MCF 10A (cell line): ENCODE results near the gene PLEKHM3. TPM values are rescaled to one million over a fixed set of nuclear protein-coding genes. Genes with fewer than 3 reads are reported as not detected.

Source experiments
- Bru-seq: library from RNA; stranded (reverse); fragments of 400-500 nt; gene quantifications from one replicate; lab custom pipeline; 2021; lab: Mats Ljungman, UMichigan
- BruChase-seq, 2 experiments: library from RNA; stranded (reverse); fragments of 400-500 nt; gene quantifications; one replicate each; lab custom pipeline; 2021; lab: Mats Ljungman, UMichigan
- BruUV-seq: library from RNA; stranded (reverse); fragments of 400-500 nt; replicated peaks from 2 replicates; lab custom pipeline; 2021; lab: Mats Ljungman, UMichigan
- CTCF ChIA-PET: fragments of 300-600 bp; sonication (Branson Sonifier 250); formaldehyde crosslinking; extraction: SDS; loops from one replicate; lab custom pipeline; 2021; ENCODE audit warnings: antibody characterized with exemption, inconsistent platforms; lab: Yijun Ruan, JAX
- POLR2A ChIA-PET: fragments of 300-600, 350-650 bp; sonication (Branson Sonifier 250); formaldehyde crosslinking; extraction: SDS; loops from one replicate; lab custom pipeline; 2020; ENCODE audit warnings: antibody characterized with exemption, inconsistent platforms; lab: Yijun Ruan, JAX
- DNase-seq: peaks from one replicate; pipeline ENCODE4 v3.0.0-alpha.2; 2018; ENCODE audit not compliant: unreplicated experiment
- H3K27ac Mint-ChIP-seq: one replicate; pipeline ENCODE4 v1.8.0; 2022; ENCODE audit warnings: mild to moderate bottlenecking, low read depth, mixed read lengths; ENCODE audit not compliant: unreplicated experiment
- H3K27me3 Mint-ChIP-seq: one replicate; pipeline ENCODE4 v1.8.0; 2022; ENCODE audit warnings: mixed read lengths; ENCODE audit not compliant: insufficient read depth, unreplicated experiment
- H3K36me3 Mint-ChIP-seq: one replicate; pipeline ENCODE4 v1.8.0; 2022; ENCODE audit warnings: mild to moderate bottlenecking, moderate library complexity, mixed read lengths; ENCODE audit not compliant: insufficient read depth, unreplicated experiment
- H3K4me1 Mint-ChIP-seq: one replicate; pipeline ENCODE4 v1.8.0; 2022; ENCODE audit warnings: mixed read lengths; ENCODE audit not compliant: insufficient read depth, unreplicated experiment
- H3K4me3 Mint-ChIP-seq: one replicate; pipeline ENCODE4 v1.8.0; 2022; ENCODE audit warnings: mild to moderate bottlenecking, moderate library complexity, mixed read lengths; ENCODE audit not compliant: unreplicated experiment
- H3K9me3 Mint-ChIP-seq: one replicate; pipeline ENCODE4 v1.8.0; 2022; ENCODE audit warnings: mixed read lengths; ENCODE audit not compliant: unreplicated experiment
- intact Hi-C: fragments of 100-400 bp; cut with micrococcal nuclease; formaldehyde crosslinking; loops from 2 replicates; pipeline ENCODE4 v1.14.1; 2022
- long read RNA-seq: library from polyadenylated mRNA; stranded (forward); transcript quantifications from one replicate; pipeline ENCODE4 v2.0.0, GENCODE V29; 2022
- total RNA-seq: library from RNA; stranded (reverse); gene quantifications from 2 replicates; pipeline ENCODE4 v1.2.3, GENCODE V29; 2022
- TF ChIP-seq, protein P1 (sequence below): fragments of 200-600 bp; IDR thresholded peaks from one replicate; pipeline ENCODE4 v1.8.0; 2022; ENCODE audit warnings: antibody characterized with exemption, mild to moderate bottlenecking; ENCODE audit not compliant: unreplicated experiment

PLEKHM3 gene, protein sequence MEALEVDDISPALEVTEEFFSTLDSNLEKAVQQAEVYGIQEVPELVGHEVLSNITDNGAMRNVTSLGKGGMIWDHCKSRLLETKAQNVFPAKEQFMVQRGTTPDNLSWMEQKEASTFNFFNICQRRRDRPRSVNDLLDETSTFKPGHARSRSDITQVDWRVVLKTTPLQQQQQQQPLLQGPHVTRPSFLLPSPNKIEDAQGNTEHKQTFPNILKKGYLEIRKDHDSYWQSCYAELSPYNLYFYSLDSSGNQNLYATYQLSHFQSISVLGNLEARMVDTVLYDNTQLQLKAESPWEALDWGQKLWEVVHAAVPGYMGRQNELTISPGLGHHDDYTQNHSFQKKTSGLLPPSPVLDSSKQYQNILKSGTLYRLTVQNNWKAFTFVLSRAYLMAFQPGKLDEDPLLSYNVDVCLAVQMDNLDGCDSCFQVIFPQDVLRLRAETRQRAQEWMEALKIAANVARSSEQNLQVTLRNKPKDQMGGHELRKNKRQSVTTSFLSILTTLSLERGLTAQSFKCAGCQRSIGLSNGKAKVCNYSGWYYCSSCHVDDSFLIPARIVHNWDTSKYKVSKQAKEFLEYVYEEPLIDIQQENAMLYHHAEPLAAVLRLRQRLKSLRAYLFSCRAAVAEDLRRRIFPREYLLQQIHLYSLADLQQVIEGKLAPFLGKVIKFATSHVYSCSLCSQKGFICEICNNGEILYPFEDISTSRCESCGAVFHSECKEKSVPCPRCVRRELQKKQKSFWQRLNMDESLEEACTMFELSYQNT
- total RNA-seq (5.4 and 7.5 TPM in 2 replicates), Bru-seq, nascent RNA (percentile 56 among the genes with signal in this experiment), BruChase-seq, experiment 1, labeled RNA remaining after a 6-hour chase (percentile 51 among the genes with signal in this experiment), BruChase-seq, experiment 2, labeled RNA remaining after a 2-hour chase (percentile 48 among the genes with signal in this experiment)
- long read RNA-seq, full-length matches to known transcripts = 2 of 6 reads
- long read RNA-seq, partial matches to known transcripts = 4 of 6 reads
- long read RNA-seq, other reads (novel, unspliced or antisense) = 0 of 6 reads

- DNase-seq = peak; percentile 84
- CTCF ChIA-PET = interaction anchor here (0.6 to 1.4 kb wide), 6 partner anchors 9 to 432 kb away, joined by 3 to 5 read pairs (median 4); no protein-coding TSS in a partner anchor
- Mint-ChIP-seq H3K36me3 (no peaks in the 10 kb centered on the region), H3K9me3 (no peaks in the 10 kb centered on the region), H3K4me3 (peak within 1 kb of the TSS; percentile 78), H3K27ac (peak within 1 kb of the TSS; percentile 87), H3K27me3 (no peaks in the 10 kb centered on the region), H3K4me1 (no peaks in the 10 kb centered on the region)
- TSS peak; percentile 75 for BruUV-seq
- POLR2A ChIA-PET = interaction anchor here (0.6 to 3.0 kb wide), 35 partner anchors 9 to 495 kb away, joined by 3 to 35 read pairs (median 4); partner anchors contain the start of genes CCNYL1, CREB1, FZD5 and METTL21A
- intact Hi-C loops = no loop called here
- TF ChIP-seq, protein P1, sequence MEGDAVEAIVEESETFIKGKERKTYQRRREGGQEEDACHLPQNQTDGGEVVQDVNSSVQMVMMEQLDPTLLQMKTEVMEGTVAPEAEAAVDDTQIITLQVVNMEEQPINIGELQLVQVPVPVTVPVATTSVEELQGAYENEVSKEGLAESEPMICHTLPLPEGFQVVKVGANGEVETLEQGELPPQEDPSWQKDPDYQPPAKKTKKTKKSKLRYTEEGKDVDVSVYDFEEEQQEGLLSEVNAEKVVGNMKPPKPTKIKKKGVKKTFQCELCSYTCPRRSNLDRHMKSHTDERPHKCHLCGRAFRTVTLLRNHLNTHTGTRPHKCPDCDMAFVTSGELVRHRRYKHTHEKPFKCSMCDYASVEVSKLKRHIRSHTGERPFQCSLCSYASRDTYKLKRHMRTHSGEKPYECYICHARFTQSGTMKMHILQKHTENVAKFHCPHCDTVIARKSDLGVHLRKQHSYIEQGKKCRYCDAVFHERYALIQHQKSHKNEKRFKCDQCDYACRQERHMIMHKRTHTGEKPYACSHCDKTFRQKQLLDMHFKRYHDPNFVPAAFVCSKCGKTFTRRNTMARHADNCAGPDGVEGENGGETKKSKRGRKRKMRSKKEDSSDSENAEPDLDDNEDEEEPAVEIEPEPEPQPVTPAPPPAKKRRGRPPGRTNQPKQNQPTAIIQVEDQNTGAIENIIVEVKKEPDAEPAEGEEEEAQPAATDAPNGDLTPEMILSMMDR = no peak
These were observed at the start of gene PLEKHM3 for GRCh38 chr2:208025037-208025813. Gene PLEKHM3 (minus strand): TSS chr2:208025527. CDS start chr2:208001639, 23,888 bp downstream.

- H3K27ac Mint-ChIP-seq = no peak overlapping the region
- H3K27me3 Mint-ChIP-seq = peaks cover 14% of the 10 kb centered on the region
- no peak for DNase-seq
- H3K36me3 Mint-ChIP-seq = no peaks in the 10 kb centered on the region
- BruUV-seq = no TSS peak
- H3K4me3 Mint-ChIP-seq = no peak overlapping the region
- no peaks in the 10 kb centered on the region for H3K4me1 Mint-ChIP-seq
- ChIA-PET CTCF (interaction anchor here (0.6 to 10.0 kb wide), 9 partner anchors 9 to 328 kb away, joined by 3 to 159 read pairs (median 3); no protein-coding TSS in a partner anchor), POLR2A (no interaction called here)
- TF ChIP-seq, protein P1 = no peak
- no peaks in the 10 kb centered on the region for H3K9me3 Mint-ChIP-seq
- intact Hi-C loops = loop anchor here (5.0 kb wide), 2 partner anchors 102 to 447 kb away; partner anchors contain the start of gene METTL21A
These were observed 49.5 kb upstream of the PLEKHM3 start for GRCh38 chr2:208074610-208075356.

DNA sequence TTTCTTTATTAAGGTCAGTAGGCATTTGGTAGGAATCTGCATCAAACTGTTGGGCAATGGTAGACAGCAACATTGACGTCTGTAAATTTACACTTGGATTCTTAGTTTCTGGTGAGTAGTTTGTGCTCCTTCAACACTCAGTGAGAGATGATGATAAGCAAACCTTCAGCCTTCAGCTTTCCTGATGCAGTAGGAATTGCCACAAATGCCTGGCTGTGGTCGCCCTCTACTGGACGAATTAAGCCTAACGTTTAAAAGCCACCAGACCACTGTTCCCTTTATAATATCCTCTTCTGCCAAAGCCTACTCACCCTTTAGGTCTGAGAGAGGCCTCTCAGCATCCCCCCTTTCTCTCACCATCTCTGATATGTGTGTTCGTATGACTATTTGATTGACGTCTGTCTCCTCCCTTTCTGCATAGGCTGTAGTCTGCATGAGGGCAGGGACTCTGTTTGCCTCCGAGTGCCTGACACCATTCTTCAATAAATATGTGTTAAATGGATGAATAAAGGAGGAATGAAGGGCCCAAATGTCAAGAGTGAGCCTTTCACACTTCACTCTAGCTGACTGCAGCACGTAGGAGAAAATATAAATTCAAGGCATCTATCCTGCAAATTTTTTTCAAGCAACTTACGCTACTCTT is 47.0 kb upstream of the PLEKHM3 start:
- no peak overlapping the region for H3K4me3 Mint-ChIP-seq
- H3K27me3 Mint-ChIP-seq = no peaks in the 10 kb centered on the region
- POLR2A ChIA-PET = interaction anchor here (0.7 to 1.3 kb wide), 3 partner anchors 20 to 347 kb away, joined by 3 read pairs; no protein-coding TSS in a partner anchor
- CTCF ChIA-PET = interaction anchor here (0.5 to 10.0 kb wide), 28 partner anchors 9 to 439 kb away, joined by 3 to 159 read pairs (median 3); no protein-coding TSS in a partner anchor
- no peaks in the 10 kb centered on the region for H3K9me3 Mint-ChIP-seq
- H3K36me3 Mint-ChIP-seq = no peaks in the 10 kb centered on the region
- intact Hi-C loops = loop anchor here (1.0 to 5.0 kb wide), 4 partner anchors 100 to 445 kb away; partner anchors contain the start of genes FZD5 and METTL21A
- TF ChIP-seq, protein P1 = peak; percentile 68
- H3K27ac Mint-ChIP-seq = no peak overlapping the region
- H3K4me1 Mint-ChIP-seq = no peaks in the 10 kb centered on the region
- peak; percentile 75 for DNase-seq
- no TSS peak for BruUV-seq
